Endodermal cell (in vitro differentiated cells): Measurements from ENCODE around the gene THSD4. TPM values are rescaled to one million over a fixed set of nuclear protein-coding genes. Genes with fewer than 3 reads are reported as not detected.

Source experiments
- DNase-seq: peaks from one replicate; pipeline ENCODE4 v3.0.0-alpha.2; 2017
- H3K27ac ChIP-seq: 2 replicates; pipeline ENCODE4 v1.5.1; 2013; ENCODE audit warnings: mild to moderate bottlenecking, low read depth, low read length, moderate library complexity
- H3K27me3 ChIP-seq: 2 replicates; pipeline ENCODE4 v1.6.1; 2013; ENCODE audit warnings: mild to moderate bottlenecking, low read length, moderate library complexity; ENCODE audit not compliant: insufficient read depth, control insufficient read depth, poor library complexity, severe bottlenecking
- H3K36me3 ChIP-seq: 2 replicates; pipeline ENCODE4 v1.7.0; 2013; ENCODE audit warnings: mild to moderate bottlenecking, low read length, moderate library complexity; ENCODE audit not compliant: control insufficient read depth, insufficient read depth
- H3K4me1 ChIP-seq: one replicate; pipeline ENCODE4 v1.7.0; 2013; ENCODE audit warnings: low read length; ENCODE audit not compliant: control insufficient read depth, insufficient read depth
- H3K4me3 ChIP-seq: 2 replicates; pipeline ENCODE4 v1.5.1; 2013; ENCODE audit warnings: mild to moderate bottlenecking, low read length, moderate library complexity
- H3K9ac ChIP-seq: 2 replicates; pipeline ENCODE4 v1.6.1; 2013; ENCODE audit warnings: mild to moderate bottlenecking, low read length, moderate library complexity; ENCODE audit not compliant: poor library complexity, severe bottlenecking; ENCODE audit errors: extremely low read depth
- H3K9me3 ChIP-seq: 2 replicates; pipeline ENCODE4 v1.6.1; 2013; ENCODE audit warnings: mild to moderate bottlenecking, low read length, moderate library complexity; ENCODE audit not compliant: control insufficient read depth
- H3K27ac Mint-ChIP-seq: 2 replicates; pipeline ENCODE4 v1.8.0; 2020; ENCODE audit warnings: mixed read lengths
- H3K27me3 Mint-ChIP-seq: 2 replicates; pipeline ENCODE4 v1.8.0; 2021; ENCODE audit warnings: mild to moderate bottlenecking, mixed read lengths; ENCODE audit not compliant: insufficient read depth
- H3K36me3 Mint-ChIP-seq: 2 replicates; pipeline ENCODE4 v1.8.0; 2020; ENCODE audit warnings: low read depth, mixed read lengths
- H3K4me1 Mint-ChIP-seq: 2 replicates; pipeline ENCODE4 v1.8.0; 2020; ENCODE audit warnings: mixed read lengths
- H3K4me3 Mint-ChIP-seq: 2 replicates; pipeline ENCODE4 v1.8.0; 2020; ENCODE audit warnings: mild to moderate bottlenecking, moderate library complexity, mixed read lengths
- H3K9me3 Mint-ChIP-seq: 2 replicates; pipeline ENCODE4 v1.8.0; 2020; ENCODE audit warnings: mild to moderate bottlenecking, mixed read lengths
- WGBS, 2 experiments: methylation state at CpG; one replicate each; pipeline versions ENCODE4 v1.1.5 to v1.1.7; 2013; ENCODE audit warnings: missing lambda C conversion rate in 2 of 2, mixed read lengths in 1 of 2; ENCODE audit not compliant: insufficient coverage in 1 of 2, insufficient read length in 1 of 2; 5-methylcytosine and 5-hydroxymethylcytosine counted together
- total RNA-seq, 2 donors: library from RNA; stranded (reverse); fragmentation: NEBNext Ultra II Directional in 1 of 2; extraction: Animal tissue kit (Norgen Biotek cat#: 25700) in 1 of 2; gene quantifications; 2 replicates in 1 of 2; 3 replicates in 1 of 2; pipeline ENCODE4 v1.2.1, GENCODE V29; 2021
- TF ChIP-seq, protein P1 (sequence below): fragments of 200-600 bp; sonication (generic); conservative IDR thresholded peaks from 2 replicates; pipeline ENCODE4 v1.5.0; 2021; ENCODE audit warnings: antibody characterized with exemption, mild to moderate bottlenecking

The THSD4 gene
- total RNA-seq, 2 donors from 2014 or later: 4.6 to 5.4 TPM

DNA sequence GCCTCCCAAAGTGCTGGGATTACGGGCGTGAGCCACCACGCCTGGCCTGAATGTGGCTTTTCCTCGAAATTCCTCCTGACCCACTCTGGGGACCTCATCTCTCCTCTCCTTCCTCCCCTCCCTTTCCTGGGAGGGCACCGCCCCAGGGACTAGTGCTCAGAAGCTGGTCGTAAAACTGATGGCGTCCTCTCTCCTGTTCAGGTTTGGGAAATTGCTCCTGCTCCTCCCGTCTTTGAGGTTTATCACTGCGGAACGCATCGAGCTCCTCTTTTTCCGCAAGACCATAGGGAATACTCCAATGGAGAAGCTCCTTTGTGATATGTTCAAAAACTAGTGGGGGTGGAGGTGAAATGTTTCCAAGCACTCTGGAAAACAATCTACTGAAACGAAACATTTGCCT lies 702.1 kb downstream of the THSD4 start:
- H3K9me3 Mint-ChIP-seq: peaks cover 27% of the 10 kb centered on the region
- Histone ChIP-seq H3K9ac (no peak overlapping the region), H3K9me3 (peaks cover 29% of the 10 kb centered on the region), H3K36me3 (peaks cover 7% of the 10 kb centered on the region), H3K27me3 (no peaks in the 10 kb centered on the region), H3K27ac (no peak overlapping the region), H3K4me3 (no peak overlapping the region), H3K4me1 (no peaks in the 10 kb centered on the region)
- H3K27me3 Mint-ChIP-seq: no peaks in the 10 kb centered on the region
- H3K36me3 Mint-ChIP-seq: peaks cover 28% of the 10 kb centered on the region
- no peak overlapping the region for H3K4me3 Mint-ChIP-seq
- WGBS, 2 experiments: 95 to 96% methylated on average over 12 to 13 of the region's 13 CpGs
- no peak overlapping the region for H3K27ac Mint-ChIP-seq
- TF ChIP-seq, protein P1, sequence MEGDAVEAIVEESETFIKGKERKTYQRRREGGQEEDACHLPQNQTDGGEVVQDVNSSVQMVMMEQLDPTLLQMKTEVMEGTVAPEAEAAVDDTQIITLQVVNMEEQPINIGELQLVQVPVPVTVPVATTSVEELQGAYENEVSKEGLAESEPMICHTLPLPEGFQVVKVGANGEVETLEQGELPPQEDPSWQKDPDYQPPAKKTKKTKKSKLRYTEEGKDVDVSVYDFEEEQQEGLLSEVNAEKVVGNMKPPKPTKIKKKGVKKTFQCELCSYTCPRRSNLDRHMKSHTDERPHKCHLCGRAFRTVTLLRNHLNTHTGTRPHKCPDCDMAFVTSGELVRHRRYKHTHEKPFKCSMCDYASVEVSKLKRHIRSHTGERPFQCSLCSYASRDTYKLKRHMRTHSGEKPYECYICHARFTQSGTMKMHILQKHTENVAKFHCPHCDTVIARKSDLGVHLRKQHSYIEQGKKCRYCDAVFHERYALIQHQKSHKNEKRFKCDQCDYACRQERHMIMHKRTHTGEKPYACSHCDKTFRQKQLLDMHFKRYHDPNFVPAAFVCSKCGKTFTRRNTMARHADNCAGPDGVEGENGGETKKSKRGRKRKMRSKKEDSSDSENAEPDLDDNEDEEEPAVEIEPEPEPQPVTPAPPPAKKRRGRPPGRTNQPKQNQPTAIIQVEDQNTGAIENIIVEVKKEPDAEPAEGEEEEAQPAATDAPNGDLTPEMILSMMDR: no peak
- H3K4me1 Mint-ChIP-seq: no peaks in the 10 kb centered on the region
- DNase-seq: no peak

DNA sequence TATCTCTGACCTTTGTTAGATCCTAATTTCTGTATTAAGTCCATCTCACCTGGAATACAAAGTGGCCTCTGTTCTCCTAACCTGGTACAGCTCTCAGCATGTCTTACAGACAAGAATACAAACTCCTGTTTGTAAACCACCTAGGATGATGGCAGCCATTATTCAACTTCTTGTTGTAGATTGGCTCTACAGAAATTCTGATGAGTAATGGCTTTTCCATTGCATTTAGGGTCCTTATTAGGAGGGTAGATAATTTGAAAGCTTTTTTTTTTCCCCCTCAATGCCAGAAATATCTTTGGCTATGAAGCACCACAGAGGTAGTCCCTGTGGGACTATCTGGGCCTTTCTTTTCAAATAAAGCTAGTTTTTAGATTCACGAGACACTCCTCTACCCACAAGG lies 704.9 kb downstream of the THSD4 start:
- Histone ChIP-seq H3K9ac (no peak overlapping the region), H3K27me3 (no peaks in the 10 kb centered on the region), H3K4me1 (no peaks in the 10 kb centered on the region), H3K36me3 (peaks cover 26% of the 10 kb centered on the region), H3K27ac (no peak overlapping the region), H3K9me3 (peaks cover 42% of the 10 kb centered on the region), H3K4me3 (no peak overlapping the region)
- Mint-ChIP-seq H3K27me3 (no peaks in the 10 kb centered on the region), H3K4me1 (no peaks in the 10 kb centered on the region), H3K36me3 (peaks cover 51% of the 10 kb centered on the region), H3K9me3 (peaks cover 38% of the 10 kb centered on the region), H3K4me3 (no peak overlapping the region), H3K27ac (no peak overlapping the region)
- TF ChIP-seq, protein P1: no peak
- DNase-seq: no peak
- 100% methylated on average over 1 of the region's 1 CpG; no CpG with 5 or more reads in 1 of the 2 experiments for WGBS, 2 experiments

- DNase-seq: no peak
- 87 to 95% methylated on average over 3 to 5 of the region's 5 CpGs for WGBS, 2 experiments
- Histone ChIP-seq H3K4me1 (no peaks in the 10 kb centered on the region), H3K4me3 (peak overlapping the region; percentile 35), H3K9me3 (peaks cover 42% of the 10 kb centered on the region), H3K27me3 (no peaks in the 10 kb centered on the region), H3K36me3 (peaks cover 39% of the 10 kb centered on the region), H3K9ac (no peak overlapping the region), H3K27ac (no peak overlapping the region)
- peaks cover 38% of the 10 kb centered on the region for H3K9me3 Mint-ChIP-seq
- H3K36me3 Mint-ChIP-seq: peaks cover 62% of the 10 kb centered on the region
- H3K27me3 Mint-ChIP-seq: no peaks in the 10 kb centered on the region
- H3K4me1 Mint-ChIP-seq: peaks cover under 1% of the 10 kb centered on the region
- TF ChIP-seq, protein P1: no peak
- H3K4me3 Mint-ChIP-seq: no peak overlapping the region
- no peak overlapping the region for H3K27ac Mint-ChIP-seq
Measured at GRCh38 chr15:71821547-71822129, 706.4 kb downstream of the THSD4 start.
